ENCODE measurements around the gene CCDC71L. TPM values are rescaled to one million over a fixed set of nuclear protein-coding genes. Genes with fewer than 3 reads are reported as not detected.

CCDC71L gene
- total and polyA plus RNA-seq, 2 of the 4 experiments (the other 2 are of a cell fraction) = 19.7 to 20.6 TPM

DNA sequence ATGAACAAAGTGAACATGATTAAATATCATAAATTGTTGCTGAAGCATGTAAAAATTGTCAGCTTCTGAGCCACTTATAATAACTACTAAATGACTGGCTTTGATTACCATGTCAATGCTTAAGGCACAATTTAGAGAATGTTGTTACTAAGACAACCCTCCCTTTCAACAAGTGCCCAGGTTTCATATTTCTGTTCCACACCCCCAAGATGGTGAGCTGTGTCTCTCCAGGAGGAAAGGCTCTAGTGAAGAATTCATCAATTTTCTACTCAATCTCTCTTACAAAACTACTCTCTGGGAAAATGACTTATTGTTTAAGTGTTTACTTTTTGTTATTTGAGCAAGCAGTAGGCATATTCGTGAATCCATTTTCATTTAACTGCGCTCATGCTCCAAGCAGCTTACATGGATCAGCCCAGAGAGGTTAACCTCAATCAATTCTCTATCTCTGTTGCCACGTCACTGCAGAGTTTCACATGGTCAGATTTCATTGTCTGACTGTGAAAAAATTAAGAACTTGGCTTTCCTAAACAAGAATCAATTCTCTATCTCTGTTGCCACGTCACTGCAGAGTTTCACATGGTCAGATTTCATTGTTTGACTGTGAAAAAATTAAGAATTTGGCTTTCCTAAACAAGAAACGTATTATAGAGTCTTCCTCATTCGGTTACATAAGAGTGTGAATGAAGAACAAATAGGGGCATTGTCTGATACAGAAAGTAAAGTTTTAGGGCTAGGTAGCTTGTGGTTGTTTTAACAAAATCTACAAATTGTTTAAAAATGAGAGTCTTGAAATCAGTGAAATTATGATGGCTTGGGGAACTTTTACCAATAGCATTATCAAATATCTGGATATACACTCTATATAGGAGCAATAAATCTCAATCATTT is 49.7 kb downstream of the CCDC71L start:
- no peak overlapping the region for H2AFZ ChIP-seq (replicated peaks; ENCODE audit: low read length, poor library complexity)
- BruUV-seq (replicated peaks) = no TSS peak

More for the DNA sequence above, 49.7 kb downstream of the CCDC71L start:
- no peak overlapping the region for H3K27ac ChIP-seq (ENCODE audit: insufficient read depth, low read length)
- peak overlapping the region; percentile 47; the same call in 1 of the 2 replicates for H4K91ac ChIP-seq (ENCODE audit: insufficient read depth, low read depth, low read length)
- H2BK5ac ChIP-seq (ENCODE audit: low read depth, low read length, poor library complexity, severe bottlenecking) = peak overlapping the region; percentile 71
- no peak overlapping the region for H3K4me2 ChIP-seq (ENCODE audit: low read depth, low read length)
- no peak for TF ChIP-seq RFX5 (IDR thresholded peaks at IDR 0.05; ENCODE audit: low read depth, low read length)
- no peak for TF ChIP-seq BHLHE40 (IDR thresholded peaks at IDR 0.05; ENCODE audit: low read depth, low read length)
- no peak for TF ChIP-seq MXI1 (IDR thresholded peaks at IDR 0.05; ENCODE audit: borderline replicate concordance, low read depth, low read length)
- no peak for TF ChIP-seq POLR2A (IDR thresholded peaks at IDR 0.05; ENCODE audit: low read depth, low read length)
- no peak for TF ChIP-seq SMC3 (IDR thresholded peaks at IDR 0.05; ENCODE audit: low read depth, low read length)
- TF ChIP-seq, protein P1, sequence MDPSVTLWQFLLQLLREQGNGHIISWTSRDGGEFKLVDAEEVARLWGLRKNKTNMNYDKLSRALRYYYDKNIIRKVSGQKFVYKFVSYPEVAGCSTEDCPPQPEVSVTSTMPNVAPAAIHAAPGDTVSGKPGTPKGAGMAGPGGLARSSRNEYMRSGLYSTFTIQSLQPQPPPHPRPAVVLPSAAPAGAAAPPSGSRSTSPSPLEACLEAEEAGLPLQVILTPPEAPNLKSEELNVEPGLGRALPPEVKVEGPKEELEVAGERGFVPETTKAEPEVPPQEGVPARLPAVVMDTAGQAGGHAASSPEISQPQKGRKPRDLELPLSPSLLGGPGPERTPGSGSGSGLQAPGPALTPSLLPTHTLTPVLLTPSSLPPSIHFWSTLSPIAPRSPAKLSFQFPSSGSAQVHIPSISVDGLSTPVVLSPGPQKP (IDR thresholded peaks at IDR 0.05; ENCODE audit: borderline replicate concordance, low read depth, low read length) = no peak
- no peak for TF ChIP-seq FOS (IDR thresholded peaks at IDR 0.05; ENCODE audit: low read depth, low read length)
- TF ChIP-seq CEBPB (IDR thresholded peaks at IDR 0.05; ENCODE audit: low read depth, low read length) = no peak
- no peak for TF ChIP-seq CHD1 (IDR thresholded peaks at IDR 0.05; ENCODE audit: low read depth, low read length)
- TF ChIP-seq NFE2L2 (IDR thresholded peaks at IDR 0.05; ENCODE audit: low read depth, low read length) = no peak
- TF ChIP-seq, protein P2, sequence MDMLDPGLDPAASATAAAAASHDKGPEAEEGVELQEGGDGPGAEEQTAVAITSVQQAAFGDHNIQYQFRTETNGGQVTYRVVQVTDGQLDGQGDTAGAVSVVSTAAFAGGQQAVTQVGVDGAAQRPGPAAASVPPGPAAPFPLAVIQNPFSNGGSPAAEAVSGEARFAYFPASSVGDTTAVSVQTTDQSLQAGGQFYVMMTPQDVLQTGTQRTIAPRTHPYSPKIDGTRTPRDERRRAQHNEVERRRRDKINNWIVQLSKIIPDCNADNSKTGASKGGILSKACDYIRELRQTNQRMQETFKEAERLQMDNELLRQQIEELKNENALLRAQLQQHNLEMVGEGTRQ (IDR thresholded peaks at IDR 0.05; ENCODE audit: low read depth, low read length) = no peak
- no peak for TF ChIP-seq RAD21 (IDR thresholded peaks at IDR 0.05; ENCODE audit: low read length)
- no peak for TF ChIP-seq MAFK (IDR thresholded peaks at IDR 0.05; ENCODE audit: low read depth, low read length)
- H2BK120ac ChIP-seq (ENCODE audit: low read depth, low read length) = peak overlapping the region; percentile 72
- peaks cover 6% of the 10 kb centered on the region for H3K9me3 ChIP-seq (ENCODE audit: control insufficient read depth, insufficient read depth, low read length)
- H3K9me1 ChIP-seq (ENCODE audit: insufficient read depth, low read length) = peaks cover 12% of the 10 kb centered on the region; the same call in 1 of the 2 replicates
- H3K4ac ChIP-seq (ENCODE audit: low read depth, low read length) = peak overlapping the region; percentile 77; the same call in 1 of the 2 replicates
- peak overlapping the region; percentile 90 for H2BK20ac ChIP-seq (ENCODE audit: low read depth, low read length)
- H2BK15ac ChIP-seq (ENCODE audit: low read depth, low read length) = peak overlapping the region; percentile 90
- H4K20me1 ChIP-seq (ENCODE audit: insufficient read depth, low read length) = no peaks in the 10 kb centered on the region
- peaks cover 0 to 9% of the 10 kb centered on the region in 2 experiments; a peak in 2 of 4 replicates for H3K79me1 ChIP-seq (ENCODE audit: low read depth in 1 of 2, low read length in 2 of 2)
- peak overlapping the region; percentile 80; the same call in 1 of the 2 replicates for H3K18ac ChIP-seq (ENCODE audit: low read depth, low read length)
- H2AK5ac ChIP-seq (ENCODE audit: low read depth, low read length) = peak overlapping the region; percentile 66; the same call in 1 of the 2 replicates
- no peak overlapping the region for H3K23ac ChIP-seq (ENCODE audit: low read depth, low read length)
- no peak overlapping the region for H3K4me3 ChIP-seq (ENCODE audit: insufficient read depth, low read depth, low read length)
- DNase-seq (peak; percentile 33), ATAC-seq (ENCODE audit: low read depth) (no peak)
- CTCF ChIA-PET = no interaction called here
- no peaks in the 10 kb centered on the region for H3K36me3 ChIP-seq (ENCODE audit: control insufficient read depth, insufficient read depth, low read length)
- H3K14ac ChIP-seq (replicated peaks; ENCODE audit: low read depth, low read length) = peak overlapping the region; percentile 57
- peak overlapping the region in 1 of 2 experiments; percentile 58; a peak in 3 of 4 replicates for H4K8ac ChIP-seq (ENCODE audit: low read depth in 2 of 2, low read length in 2 of 2)
- no peak overlapping the region for H2AK9ac ChIP-seq (replicated peaks; ENCODE audit: low read depth, low read length, poor library complexity)
- no peak overlapping the region for H3K9ac ChIP-seq (ENCODE audit: low read depth, low read length)
- in situ Hi-C loops (cut with MboI; ENCODE audit: low sequenced_read_pairs) (no loop called here), dilution Hi-C loops (cut with HindIII; ENCODE audit: low sequenced_read_pairs, unreplicated experiment) (no loop called here), intact Hi-C loops (cut with micrococcal nuclease) (no loop called here)
- 85% methylated on average over 2 of the region's 6 CpGs; no CpG with 5 or more reads in 1 of the 2 experiments for WGBS, 2 experiments (ENCODE audit: extremely low coverage in 2 of 2, insufficient read length in 1 of 2)
- POLR2A ChIA-PET (ENCODE audit: unreplicated experiment) = no interaction called here
- no peak overlapping the region for H3K56ac ChIP-seq (ENCODE audit: extremely low read depth, insufficient read depth, low read length)
- no peaks in the 10 kb centered on the region for H3K27me3 ChIP-seq (ENCODE audit: control insufficient read depth, insufficient read depth, low read length)
- peaks cover 24% of the 10 kb centered on the region for H3K4me1 ChIP-seq (ENCODE audit: control insufficient read depth, insufficient read depth, low read length)
- peak overlapping the region; percentile 72; the same call in 1 of the 2 replicates for H4K5ac ChIP-seq (ENCODE audit: low read depth, low read length)

Data from IMR-90 (cell line).